ENCODE data around the gene SLCO3A1.

Gene SLCO3A1

DNA sequence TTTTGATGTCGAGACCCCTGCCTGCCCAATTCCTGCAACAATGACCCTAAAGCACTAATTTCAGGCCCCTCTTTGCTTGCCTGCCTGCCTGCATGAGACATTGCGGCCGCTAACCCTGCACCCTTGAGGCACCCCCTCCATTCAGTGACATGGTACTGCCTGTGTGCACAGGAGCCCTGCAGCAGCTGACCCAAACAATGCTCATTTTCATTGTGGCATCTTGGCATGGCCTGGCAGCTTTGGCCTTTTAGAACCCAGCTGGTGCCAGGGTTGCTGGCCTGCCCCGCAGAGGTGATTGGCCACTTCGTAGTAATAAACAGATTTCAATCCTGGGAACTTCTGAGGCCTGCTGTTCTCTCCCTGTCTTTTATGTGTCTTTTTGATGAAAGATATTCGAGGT lies 33.8 kb downstream of the SLCO3A1 start:
- H3K79me2 ChIP-seq (ENCODE audit: control insufficient read depth, insufficient read depth, low read length, poor library complexity), result no peaks in the 10 kb centered on the region
- no peak overlapping the region for H2AK5ac ChIP-seq (ENCODE audit: low read length)
- H3K23ac ChIP-seq (ENCODE audit: low read length), result no peak overlapping the region
- no peak overlapping the region for H2BK12ac ChIP-seq (ENCODE audit: low read length)
- no peaks in the 10 kb centered on the region for H3K9me3 ChIP-seq (ENCODE audit: insufficient read depth, low read depth, low read length)
- no peak overlapping the region for H3K18ac ChIP-seq (ENCODE audit: low read length)
- H3K4me3 ChIP-seq (ENCODE audit: low read depth, low read length), result no peak overlapping the region
- no peak overlapping the region for H3K27ac ChIP-seq (ENCODE audit: low read depth, low read length)
- no peak overlapping the region for H4K91ac ChIP-seq (ENCODE audit: low read depth, low read length)
- no peak overlapping the region for H2AFZ ChIP-seq (ENCODE audit: insufficient read depth, low read length, poor library complexity)
- DNase-seq, result no peak
- no peaks in the 10 kb centered on the region for H3K79me1 ChIP-seq (ENCODE audit: low read length)
- H4K12ac ChIP-seq (ENCODE audit: low read depth, low read length), result no peak overlapping the region
- H3K4ac ChIP-seq (ENCODE audit: low read depth, low read length), result no peak overlapping the region
- no peak overlapping the region for H2BK120ac ChIP-seq (ENCODE audit: insufficient read depth, low read length, poor library complexity)
- H3K14ac ChIP-seq (ENCODE audit: low read length), result no peak overlapping the region
- no peaks in the 10 kb centered on the region for H3K4me1 ChIP-seq (ENCODE audit: control insufficient read depth in 1 of 2, insufficient read depth in 2 of 2, low read length in 2 of 2)
- no peak overlapping the region for H4K8ac ChIP-seq (ENCODE audit: low read depth, low read length)
- no CpG with 5 or more reads among the region's 6 CpGs for WGBS (ENCODE audit: extremely low coverage, insufficient coverage, insufficient read length)
- H3K27me3 ChIP-seq (ENCODE audit: insufficient read depth, low read length), result no peaks in the 10 kb centered on the region
- no peak overlapping the region for H3K4me2 ChIP-seq (ENCODE audit: low read length)
- H3K36me3 ChIP-seq (ENCODE audit: control insufficient read depth in 1 of 2, insufficient read depth in 2 of 2, low read length in 2 of 2), result no peaks in the 10 kb centered on the region
- peak overlapping the region; percentile 52 for H3K9ac ChIP-seq (ENCODE audit: low read length)
- no peak overlapping the region for H2BK5ac ChIP-seq (ENCODE audit: low read depth, low read length, poor library complexity)

DNA sequence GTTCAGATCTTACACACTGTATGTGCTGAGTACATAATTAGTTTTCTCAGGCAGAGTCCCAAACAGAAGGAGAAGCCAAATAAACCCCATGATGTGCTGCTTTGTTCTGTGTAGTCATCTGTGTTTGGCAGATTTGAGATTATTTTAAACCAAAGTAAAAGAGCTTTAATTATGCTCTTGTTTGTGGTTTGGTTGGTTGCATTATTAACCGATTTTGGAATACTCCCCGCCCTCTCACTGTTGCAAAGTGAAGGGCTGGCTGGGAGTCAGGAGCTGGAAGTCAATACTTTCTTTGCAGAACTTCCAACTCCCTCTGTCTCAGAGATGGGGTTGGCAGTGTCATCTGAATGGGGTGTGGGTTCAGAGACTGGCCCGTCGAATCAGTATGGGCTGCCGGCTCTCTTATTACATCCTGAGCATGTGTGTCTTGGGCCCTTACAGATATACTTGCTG lies 34.4 kb downstream of the SLCO3A1 start:
- Histone ChIP-seq H4K12ac (ENCODE audit: low read depth, low read length) (no peak overlapping the region), H3K36me3 (ENCODE audit: control insufficient read depth in 1 of 2, insufficient read depth in 2 of 2, low read length in 2 of 2) (no peaks in the 10 kb centered on the region), H3K18ac (ENCODE audit: low read length) (no peak overlapping the region), H2AK5ac (ENCODE audit: low read length) (no peak overlapping the region), H3K4ac (ENCODE audit: low read depth, low read length) (no peak overlapping the region), H3K27ac (ENCODE audit: low read depth, low read length) (no peak overlapping the region), H2BK5ac (ENCODE audit: low read depth, low read length, poor library complexity) (no peak overlapping the region), H3K27me3 (ENCODE audit: insufficient read depth, low read length) (no peaks in the 10 kb centered on the region), H3K23ac (ENCODE audit: low read length) (no peak overlapping the region), H4K8ac (ENCODE audit: low read depth, low read length) (no peak overlapping the region), H3K4me3 (ENCODE audit: low read depth, low read length) (no peak overlapping the region), H3K9me3 (ENCODE audit: insufficient read depth, low read depth, low read length) (no peaks in the 10 kb centered on the region), H3K79me1 (ENCODE audit: low read length) (no peaks in the 10 kb centered on the region), H3K14ac (ENCODE audit: low read length) (no peak overlapping the region), H3K4me1 (ENCODE audit: control insufficient read depth in 1 of 2, insufficient read depth in 2 of 2, low read length in 2 of 2) (no peaks in the 10 kb centered on the region), H4K91ac (ENCODE audit: low read depth, low read length) (no peak overlapping the region), H2AFZ (ENCODE audit: insufficient read depth, low read length, poor library complexity) (no peak overlapping the region), H2BK12ac (ENCODE audit: low read length) (no peak overlapping the region), H3K4me2 (ENCODE audit: low read length) (no peak overlapping the region), H2BK120ac (ENCODE audit: insufficient read depth, low read length, poor library complexity) (no peak overlapping the region), H3K9ac (ENCODE audit: low read length) (no peak overlapping the region), H3K79me2 (ENCODE audit: control insufficient read depth, insufficient read depth, low read length, poor library complexity) (no peaks in the 10 kb centered on the region)
- no peak for DNase-seq
- WGBS (ENCODE audit: extremely low coverage, insufficient coverage, insufficient read length), result no CpG with 5 or more reads among the region's 5 CpGs

DNA sequence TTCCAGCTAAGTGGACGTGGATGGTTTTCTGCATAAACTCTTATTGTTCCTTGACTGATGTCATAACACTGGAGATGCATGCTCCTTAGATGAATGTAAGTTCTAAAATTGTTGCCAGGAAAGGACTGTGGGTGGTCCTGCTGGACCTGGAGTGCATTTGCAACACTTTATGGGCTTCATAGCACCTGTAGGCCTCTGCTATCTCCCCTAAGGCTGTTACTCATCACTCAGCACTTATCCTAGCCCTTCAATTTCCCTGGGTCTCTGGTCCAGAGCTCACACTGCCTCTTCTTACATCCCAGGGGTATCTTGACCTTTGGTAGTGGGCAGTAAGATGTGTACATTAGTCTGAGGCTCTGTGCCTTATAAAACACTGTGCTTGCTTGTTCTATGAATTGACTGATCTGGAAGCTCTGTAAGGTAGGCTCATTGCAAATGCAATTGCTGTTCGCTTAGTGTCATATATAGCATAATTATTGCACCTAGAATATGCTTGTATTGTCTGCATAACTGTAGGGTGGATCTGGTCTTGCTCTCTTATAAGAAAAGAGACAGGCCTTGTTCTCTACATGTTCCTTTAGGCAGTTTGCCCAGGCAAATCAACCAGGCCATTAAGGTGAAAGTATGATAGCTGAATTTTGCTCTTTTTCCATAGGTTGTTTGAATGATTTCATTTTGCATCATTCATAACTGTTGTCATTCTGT lies 35.8 kb downstream of the SLCO3A1 start:
- Histone ChIP-seq H4K8ac (ENCODE audit: low read depth, low read length) (no peak overlapping the region), H2AK5ac (ENCODE audit: low read length) (no peak overlapping the region), H4K91ac (ENCODE audit: low read depth, low read length) (no peak overlapping the region), H3K27me3 (ENCODE audit: insufficient read depth, low read length) (no peaks in the 10 kb centered on the region), H3K23ac (ENCODE audit: low read length) (no peak overlapping the region), H3K4ac (ENCODE audit: low read depth, low read length) (no peak overlapping the region), H3K4me3 (ENCODE audit: low read depth, low read length) (no peak overlapping the region), H3K36me3 (ENCODE audit: control insufficient read depth in 1 of 2, insufficient read depth in 2 of 2, low read length in 2 of 2) (no peaks in the 10 kb centered on the region), H2BK5ac (ENCODE audit: low read depth, low read length, poor library complexity) (no peak overlapping the region), H3K14ac (ENCODE audit: low read length) (no peak overlapping the region), H3K18ac (ENCODE audit: low read length) (no peak overlapping the region), H3K79me1 (ENCODE audit: low read length) (no peaks in the 10 kb centered on the region), H2BK12ac (ENCODE audit: low read length) (no peak overlapping the region), H3K4me2 (ENCODE audit: low read length) (no peak overlapping the region), H3K9me3 (ENCODE audit: insufficient read depth, low read depth, low read length) (no peaks in the 10 kb centered on the region), H4K12ac (ENCODE audit: low read depth, low read length) (no peak overlapping the region), H3K4me1 (ENCODE audit: control insufficient read depth in 1 of 2, insufficient read depth in 2 of 2, low read length in 2 of 2) (no peaks in the 10 kb centered on the region), H3K9ac (ENCODE audit: low read length) (no peak overlapping the region), H3K79me2 (ENCODE audit: control insufficient read depth, insufficient read depth, low read length, poor library complexity) (no peaks in the 10 kb centered on the region), H2BK120ac (ENCODE audit: insufficient read depth, low read length, poor library complexity) (no peak overlapping the region), H2AFZ (ENCODE audit: insufficient read depth, low read length, poor library complexity) (no peak overlapping the region), H3K27ac (ENCODE audit: low read depth, low read length) (no peak overlapping the region)
- no peak for DNase-seq
- WGBS (ENCODE audit: extremely low coverage, insufficient coverage, insufficient read length), result no CpG with 5 or more reads among the region's 2 CpGs

DNA sequence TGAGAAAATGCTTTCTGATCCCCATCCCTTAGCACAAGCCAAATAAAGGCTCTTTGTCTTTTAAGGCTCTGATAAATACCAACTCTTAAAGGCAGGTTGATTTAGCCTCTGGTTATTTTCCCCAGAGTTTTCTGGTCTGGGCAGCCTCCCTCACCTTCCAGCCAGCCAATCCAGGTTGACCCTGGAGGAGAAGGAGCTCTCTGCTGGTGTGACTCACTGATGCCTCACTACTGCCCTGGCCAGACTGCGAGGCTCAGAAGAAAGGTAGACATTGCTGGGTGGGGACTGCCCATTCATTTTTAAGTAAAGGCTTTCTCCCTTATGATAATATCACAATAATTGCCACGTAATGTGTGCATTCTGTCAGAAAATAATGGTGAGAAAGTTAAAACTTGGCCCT lies 37.1 kb downstream of the SLCO3A1 start:
- Histone ChIP-seq H3K4ac (ENCODE audit: low read depth, low read length) (no peak overlapping the region), H3K4me2 (ENCODE audit: low read length) (no peak overlapping the region), H3K14ac (ENCODE audit: low read length) (no peak overlapping the region), H2AFZ (ENCODE audit: insufficient read depth, low read length, poor library complexity) (no peak overlapping the region), H2AK5ac (ENCODE audit: low read length) (no peak overlapping the region), H2BK120ac (ENCODE audit: insufficient read depth, low read length, poor library complexity) (no peak overlapping the region), H3K27me3 (ENCODE audit: insufficient read depth, low read length) (no peaks in the 10 kb centered on the region), H3K4me3 (ENCODE audit: low read depth, low read length) (no peak overlapping the region), H3K79me1 (ENCODE audit: low read length) (no peaks in the 10 kb centered on the region), H3K79me2 (ENCODE audit: control insufficient read depth, insufficient read depth, low read length, poor library complexity) (no peaks in the 10 kb centered on the region), H3K9me3 (ENCODE audit: insufficient read depth, low read depth, low read length) (no peaks in the 10 kb centered on the region), H2BK12ac (ENCODE audit: low read length) (no peak overlapping the region), H4K12ac (ENCODE audit: low read depth, low read length) (no peak overlapping the region), H4K91ac (ENCODE audit: low read depth, low read length) (no peak overlapping the region), H3K23ac (ENCODE audit: low read length) (no peak overlapping the region), H3K4me1 (ENCODE audit: control insufficient read depth in 1 of 2, insufficient read depth in 2 of 2, low read length in 2 of 2) (no peaks in the 10 kb centered on the region), H4K8ac (ENCODE audit: low read depth, low read length) (no peak overlapping the region), H3K27ac (ENCODE audit: low read depth, low read length) (no peak overlapping the region), H2BK5ac (ENCODE audit: low read depth, low read length, poor library complexity) (no peak overlapping the region), H3K36me3 (ENCODE audit: control insufficient read depth in 1 of 2, insufficient read depth in 2 of 2, low read length in 2 of 2) (no peaks in the 10 kb centered on the region), H3K18ac (ENCODE audit: low read length) (no peak overlapping the region), H3K9ac (ENCODE audit: low read length) (no peak overlapping the region)
- no CpG with 5 or more reads among the region's 2 CpGs for WGBS (ENCODE audit: extremely low coverage, insufficient coverage, insufficient read length)
- no peak for DNase-seq
